IPS-20b (cell line): ENCODE results near the gene RYR3.
A peak's percentile ranks its signal among the peaks of the same experiment; 100 is the strongest.

Experiments
- H3K27ac ChIP-seq: one replicate; pipeline ENCODE4 v1.5.1; 2013; ENCODE audit warnings: low read length
- H3K27me3 ChIP-seq: 2 replicates; pipeline ENCODE4 v1.6.1; 2013; ENCODE audit warnings: mild to moderate bottlenecking, low read length, inconsistent platforms; ENCODE audit not compliant: insufficient read depth
- H3K36me3 ChIP-seq: 2 replicates; pipeline ENCODE4 v1.6.1; 2013; ENCODE audit warnings: low read depth, mild to moderate bottlenecking, inconsistent platforms, low read length, moderate library complexity; ENCODE audit not compliant: insufficient read depth
- H3K4me1 ChIP-seq: 2 replicates; pipeline ENCODE4 v1.6.1; 2013; ENCODE audit warnings: mild to moderate bottlenecking, control low read depth, inconsistent platforms, low read length, moderate library complexity; ENCODE audit not compliant: insufficient read depth
- H3K4me3 ChIP-seq: 2 replicates; pipeline ENCODE4 v1.5.1; 2013; ENCODE audit warnings: mild to moderate bottlenecking, low read length, inconsistent platforms
- H3K9ac ChIP-seq: 2 replicates; pipeline ENCODE4 v1.6.1; 2013; ENCODE audit warnings: low read depth, mild to moderate bottlenecking, inconsistent platforms, low read length, moderate library complexity
- H3K9me3 ChIP-seq: 2 replicates; pipeline ENCODE4 v1.6.1; 2013; ENCODE audit warnings: mild to moderate bottlenecking, low read depth, low read length, inconsistent platforms; ENCODE audit not compliant: insufficient read depth

RYR3 gene

DNA sequence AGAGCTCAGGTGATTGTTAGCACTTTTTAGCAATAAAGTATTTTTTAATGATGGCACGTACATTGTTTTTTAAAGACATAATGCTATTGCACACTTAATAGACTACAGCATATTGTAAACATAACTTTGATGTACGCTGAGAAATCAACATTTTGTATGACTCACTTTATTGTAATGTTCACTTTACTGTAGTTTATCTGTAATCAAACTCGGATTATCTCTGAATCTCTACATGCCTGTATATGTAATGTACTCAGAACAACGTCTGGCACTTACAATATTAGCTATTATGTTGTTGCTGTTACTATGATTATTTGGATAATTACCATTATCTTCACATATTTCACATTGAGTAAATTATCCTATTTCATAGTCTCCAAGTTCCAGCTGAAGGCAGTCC lies 519.6 kb downstream of the RYR3 start:
- H3K9me3 ChIP-seq, result no peaks in the 10 kb centered on the region; the same call in 1 of the 2 replicates
- H3K9ac ChIP-seq, result no peak overlapping the region
- H3K27ac ChIP-seq, result no peak overlapping the region
- H3K36me3 ChIP-seq, result no peaks in the 10 kb centered on the region
- H3K4me1 ChIP-seq, result peaks cover 9% of the 10 kb centered on the region; the same call in 1 of the 2 replicates
- no peak overlapping the region for H3K4me3 ChIP-seq
- H3K27me3 ChIP-seq, result no peaks in the 10 kb centered on the region

DNA sequence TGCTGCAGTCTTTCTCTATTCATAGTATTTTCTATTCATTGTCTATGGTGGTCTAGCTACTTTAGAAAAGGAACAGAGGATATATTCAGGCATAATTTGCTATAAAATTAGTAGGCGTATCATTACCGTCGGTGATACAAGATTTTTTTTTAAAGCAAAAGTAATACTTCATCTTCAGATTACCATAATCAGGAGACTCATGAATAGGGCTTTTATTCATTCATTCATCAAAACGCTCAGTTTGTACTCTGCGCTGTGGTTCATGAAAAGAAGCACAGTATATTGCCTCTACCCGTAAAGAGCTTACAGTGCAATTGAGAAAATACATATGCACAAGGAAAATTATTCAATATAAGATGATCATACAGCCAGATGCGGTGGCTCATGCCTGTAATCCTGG lies 520.9 kb downstream of the RYR3 start:
- Histone ChIP-seq H3K27ac (no peak overlapping the region), H3K36me3 (no peaks in the 10 kb centered on the region), H3K4me1 (peaks cover 15% of the 10 kb centered on the region), H3K9me3 (no peaks in the 10 kb centered on the region; the same call in 1 of the 2 replicates), H3K4me3 (no peak overlapping the region), H3K27me3 (no peaks in the 10 kb centered on the region), H3K9ac (no peak overlapping the region)

DNA sequence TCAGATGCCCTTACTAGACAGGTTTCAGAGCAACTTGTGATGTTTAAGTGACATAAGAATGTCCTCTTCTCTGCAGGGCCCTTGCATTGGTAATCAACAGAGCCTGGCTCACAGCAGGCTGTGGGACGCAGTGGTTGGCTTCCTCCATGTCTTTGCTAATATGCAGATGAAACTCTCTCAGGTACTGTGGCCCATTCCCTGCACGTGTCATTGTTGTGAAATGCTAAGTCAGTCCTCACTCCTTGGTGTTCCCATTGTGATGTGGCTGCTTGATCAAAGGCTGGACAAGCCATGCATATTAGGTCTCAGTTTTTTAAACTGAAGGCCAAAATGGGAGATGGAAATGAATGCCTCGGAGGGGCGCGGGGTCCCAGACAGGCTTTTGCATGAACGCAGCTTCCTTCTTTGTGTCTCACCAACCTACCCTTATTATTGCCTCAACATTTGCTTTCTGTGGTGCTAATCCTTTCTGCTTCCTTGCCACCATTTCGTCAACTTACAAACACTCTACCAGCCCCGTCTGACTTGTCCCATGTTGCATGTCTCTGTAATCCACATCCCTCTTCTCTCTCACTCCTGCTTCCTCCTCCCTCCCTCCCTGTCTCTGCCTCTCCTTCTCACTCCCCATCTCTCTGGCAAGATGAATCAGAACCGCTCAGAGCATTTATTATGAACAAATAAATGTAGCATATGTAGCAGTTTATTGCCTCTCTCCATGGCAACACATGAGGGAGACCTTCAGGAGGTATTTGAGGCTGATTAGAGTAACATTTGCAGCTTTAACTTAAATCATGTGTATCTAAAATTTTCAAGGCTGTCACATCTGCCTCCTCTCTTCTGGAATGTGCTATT lies 524.4 kb downstream of the RYR3 start:
- Histone ChIP-seq H3K27me3 (no peaks in the 10 kb centered on the region), H3K9ac (peak overlapping the region; percentile 1; the same call in 1 of the 2 replicates), H3K4me3 (peak overlapping the region; percentile 40; the same call in 1 of the 2 replicates), H3K27ac (no peak overlapping the region), H3K9me3 (no peaks in the 10 kb centered on the region), H3K4me1 (peaks cover 15% of the 10 kb centered on the region), H3K36me3 (no peaks in the 10 kb centered on the region)

DNA sequence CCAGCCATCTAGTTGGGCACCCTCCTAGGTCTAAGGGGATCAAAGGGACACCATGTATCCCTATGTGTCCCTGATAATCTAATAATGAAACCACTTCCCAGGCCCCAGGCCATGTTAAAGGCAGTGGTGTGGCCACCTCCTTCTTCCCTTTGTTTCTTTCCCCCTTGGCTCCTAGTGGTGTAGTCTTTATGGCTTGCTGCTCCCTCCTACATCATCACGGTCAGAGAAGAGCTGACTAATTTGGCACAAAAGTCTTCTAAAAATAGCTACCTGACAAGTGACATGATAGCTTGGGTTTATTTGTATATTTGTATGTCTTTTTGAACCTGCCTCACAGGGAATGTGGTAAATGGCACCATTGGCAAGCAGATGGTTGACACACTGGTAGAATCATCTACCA lies 526.5 kb downstream of the RYR3 start:
- no peaks in the 10 kb centered on the region for H3K36me3 ChIP-seq
- H3K9me3 ChIP-seq, result no peaks in the 10 kb centered on the region
- H3K4me3 ChIP-seq, result no peak overlapping the region
- no peak overlapping the region for H3K9ac ChIP-seq
- no peak overlapping the region for H3K27ac ChIP-seq
- H3K4me1 ChIP-seq, result peaks cover 15% of the 10 kb centered on the region
- no peaks in the 10 kb centered on the region for H3K27me3 ChIP-seq

DNA sequence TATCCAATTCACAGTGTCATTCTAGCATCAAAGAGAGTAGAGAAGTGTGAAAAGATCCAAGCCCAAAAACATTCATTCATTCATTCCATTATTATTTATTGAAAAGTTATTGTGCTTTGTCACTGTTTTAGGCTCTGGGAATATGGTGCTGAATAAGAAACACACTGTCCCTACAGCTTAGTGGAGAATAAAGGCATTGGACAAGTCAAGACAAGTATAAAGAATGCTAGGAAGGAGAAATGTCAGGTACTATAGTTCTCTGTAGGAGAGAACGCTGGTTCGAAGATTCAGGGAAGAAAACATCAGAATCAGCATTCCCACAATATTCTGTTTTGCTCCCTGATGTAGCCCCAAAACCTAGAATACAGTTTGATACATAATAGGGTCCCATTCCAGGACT lies 528.8 kb downstream of the RYR3 start:
- Histone ChIP-seq H3K4me1 (peaks cover 26% of the 10 kb centered on the region), H3K4me3 (no peak overlapping the region), H3K9me3 (no peaks in the 10 kb centered on the region), H3K27ac (no peak overlapping the region), H3K9ac (no peak overlapping the region), H3K36me3 (no peaks in the 10 kb centered on the region), H3K27me3 (no peaks in the 10 kb centered on the region)

DNA sequence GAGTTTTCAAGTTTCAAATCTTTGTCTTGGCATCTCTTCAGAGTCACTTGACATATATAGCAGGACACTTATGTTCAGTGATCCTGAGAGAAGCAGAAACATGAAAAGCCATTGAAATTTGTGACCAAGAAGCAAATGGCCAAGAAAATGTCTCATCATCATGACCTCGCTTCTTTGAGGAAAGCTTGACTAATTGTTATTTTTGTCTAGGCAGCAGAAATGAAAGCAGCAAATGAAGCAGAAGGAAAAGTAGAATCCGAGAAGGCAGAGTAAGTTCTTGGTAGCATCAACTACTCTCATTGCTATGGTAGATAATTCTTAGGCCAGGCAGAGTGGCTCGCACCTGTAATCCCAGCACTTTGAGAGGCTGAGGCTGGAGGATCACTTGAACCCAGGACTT lies 529.8 kb downstream of the RYR3 start:
- Histone ChIP-seq H3K9me3 (no peaks in the 10 kb centered on the region), H3K9ac (no peak overlapping the region), H3K4me3 (no peak overlapping the region), H3K27ac (no peak overlapping the region), H3K36me3 (no peaks in the 10 kb centered on the region), H3K27me3 (no peaks in the 10 kb centered on the region), H3K4me1 (peaks cover 18% of the 10 kb centered on the region)

DNA sequence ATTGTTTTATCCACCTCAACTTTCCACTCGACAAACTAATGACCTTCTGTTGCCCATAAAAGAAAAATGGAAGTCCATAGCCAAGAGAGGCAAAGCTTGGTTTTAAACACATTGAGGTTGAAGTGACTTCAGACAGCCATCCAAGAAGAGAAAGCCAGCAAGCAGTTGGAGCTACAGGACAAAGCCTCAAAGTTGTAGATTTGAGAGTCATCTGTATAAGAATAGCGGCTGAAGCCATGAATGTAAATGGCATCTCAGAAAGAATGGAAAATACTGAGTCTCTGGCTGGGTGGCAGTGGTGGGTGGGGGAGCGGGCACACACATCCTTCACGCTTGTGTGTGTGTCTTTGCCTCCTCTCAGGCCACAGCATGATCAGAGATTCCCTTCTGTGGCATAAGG lies 533.4 kb downstream of the RYR3 start:
- Histone ChIP-seq H3K27me3 (no peaks in the 10 kb centered on the region), H3K27ac (no peak overlapping the region), H3K4me1 (peaks cover 18% of the 10 kb centered on the region), H3K36me3 (no peaks in the 10 kb centered on the region), H3K9ac (peak overlapping the region; percentile 39; the same call in 1 of the 2 replicates), H3K9me3 (no peaks in the 10 kb centered on the region), H3K4me3 (peak overlapping the region; percentile 47; the same call in 1 of the 2 replicates)

DNA sequence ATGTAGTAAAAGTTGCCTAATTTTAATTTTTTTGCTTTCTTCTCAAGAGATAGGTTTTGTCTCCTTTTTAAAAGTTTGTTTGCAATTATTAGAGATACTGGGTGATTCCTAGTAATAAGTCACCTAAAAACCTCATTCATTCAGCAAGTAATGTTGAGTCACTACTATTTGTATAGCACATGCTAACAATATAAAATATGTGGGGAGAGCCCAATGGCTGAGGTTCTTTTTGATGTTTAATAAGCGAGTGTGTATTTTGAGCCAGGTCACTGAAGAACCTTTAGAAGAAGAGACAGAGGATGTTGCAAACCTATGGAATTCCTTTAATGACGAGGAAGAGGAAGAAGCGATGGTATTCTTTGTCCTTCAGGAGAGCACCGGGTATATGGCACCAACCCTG lies 533.8 kb downstream of the RYR3 start:
- H3K27ac ChIP-seq, result no peak overlapping the region
- H3K4me1 ChIP-seq, result peaks cover 18% of the 10 kb centered on the region
- H3K9ac ChIP-seq, result no peak overlapping the region
- no peak overlapping the region; the same call in 1 of the 2 replicates for H3K4me3 ChIP-seq
- no peaks in the 10 kb centered on the region for H3K27me3 ChIP-seq
- H3K36me3 ChIP-seq, result no peaks in the 10 kb centered on the region
- no peaks in the 10 kb centered on the region for H3K9me3 ChIP-seq

DNA sequence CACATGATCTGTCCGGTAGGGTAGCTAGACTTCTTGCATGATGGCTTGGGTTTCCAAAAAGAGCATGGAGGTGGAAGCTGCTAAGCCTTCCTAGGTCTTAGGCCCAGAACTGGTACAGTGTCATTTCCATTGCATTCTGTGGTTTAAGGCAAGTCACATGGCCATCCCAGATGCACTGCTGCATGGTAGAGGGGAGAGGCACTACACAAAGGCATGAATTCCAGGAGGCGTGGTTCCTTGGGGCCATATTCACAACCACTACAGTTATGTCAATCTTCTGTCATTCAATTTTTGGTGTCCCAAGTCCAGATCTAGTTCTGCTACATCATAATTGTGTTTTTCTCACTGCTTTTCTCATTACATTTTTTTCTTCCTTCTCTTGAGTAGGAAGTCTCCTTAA lies 535.4 kb downstream of the RYR3 start:
- Histone ChIP-seq H3K9ac (no peak overlapping the region), H3K4me1 (peaks cover 18% of the 10 kb centered on the region), H3K4me3 (no peak overlapping the region), H3K36me3 (no peaks in the 10 kb centered on the region), H3K27ac (no peak overlapping the region), H3K9me3 (no peaks in the 10 kb centered on the region), H3K27me3 (no peaks in the 10 kb centered on the region)

DNA sequence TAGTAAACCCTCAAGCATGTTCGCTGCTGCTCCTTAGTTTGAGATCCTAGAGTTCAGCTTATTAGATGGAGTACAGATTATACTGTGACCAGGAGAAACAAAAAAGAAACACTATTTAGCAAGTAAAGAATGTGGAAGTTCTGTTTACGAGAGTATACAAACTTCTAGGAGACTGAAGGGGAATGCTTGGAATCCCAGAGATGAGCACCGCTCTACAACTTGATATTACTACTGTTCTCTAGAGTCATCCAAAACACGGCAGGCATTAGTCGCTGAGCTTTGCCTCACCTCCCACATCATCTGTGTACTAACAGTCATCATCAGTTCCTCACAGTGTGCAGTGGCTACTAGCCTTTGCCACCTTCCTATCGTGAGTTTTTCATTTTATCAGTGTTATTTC lies 536.1 kb downstream of the RYR3 start:
- H3K27me3 ChIP-seq, result no peaks in the 10 kb centered on the region
- H3K36me3 ChIP-seq, result no peaks in the 10 kb centered on the region
- no peaks in the 10 kb centered on the region for H3K9me3 ChIP-seq
- H3K4me3 ChIP-seq, result no peak overlapping the region
- H3K27ac ChIP-seq, result no peak overlapping the region
- H3K9ac ChIP-seq, result no peak overlapping the region
- peaks cover 23% of the 10 kb centered on the region for H3K4me1 ChIP-seq

DNA sequence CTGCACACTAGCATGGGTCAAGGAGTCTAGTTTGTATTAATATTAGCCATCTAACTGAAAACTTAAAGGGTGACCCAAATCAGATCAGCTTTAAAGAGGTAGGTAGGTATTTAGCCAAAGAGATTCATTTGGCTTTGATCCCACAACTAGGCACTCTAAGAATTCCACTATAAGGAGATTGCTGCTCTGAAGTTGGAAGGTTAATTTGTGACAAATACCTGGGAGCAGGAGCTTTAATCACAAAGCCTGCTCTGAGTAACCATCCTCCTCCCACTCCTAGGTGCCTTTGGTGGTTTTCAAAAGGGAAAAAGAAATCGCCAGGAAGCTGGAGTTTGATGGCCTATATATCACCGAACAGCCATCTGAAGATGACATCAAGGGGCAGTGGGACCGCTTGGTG lies 537.2 kb downstream of the RYR3 start:
- Histone ChIP-seq H3K27ac (no peak overlapping the region), H3K36me3 (no peaks in the 10 kb centered on the region)

DNA sequence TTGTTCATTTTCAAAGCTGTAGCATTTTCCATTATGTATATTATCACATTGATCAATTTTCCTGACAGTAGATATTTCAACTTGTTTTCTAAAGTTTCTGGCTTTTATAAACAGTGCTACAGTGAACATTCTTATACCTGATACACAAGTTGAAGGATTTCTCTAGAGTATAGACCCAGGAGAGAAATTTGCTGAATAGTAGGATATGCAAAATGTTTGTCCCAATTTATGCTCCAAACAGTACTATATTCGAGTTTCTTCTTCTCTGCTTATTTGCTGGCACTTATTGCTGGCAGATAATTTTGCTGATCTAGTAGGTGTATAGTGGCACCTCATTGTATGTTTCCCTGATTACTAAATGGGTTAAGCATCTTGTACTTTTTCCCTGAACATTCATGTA lies 540.3 kb downstream of the RYR3 start:
- peaks cover 16% of the 10 kb centered on the region for H3K4me1 ChIP-seq
- no peak overlapping the region for H3K27ac ChIP-seq
- no peaks in the 10 kb centered on the region for H3K27me3 ChIP-seq

More for the DNA sequence above, 537.2 kb downstream of the RYR3 start:
- H3K9ac ChIP-seq, result no peak overlapping the region
- H3K9me3 ChIP-seq, result no peaks in the 10 kb centered on the region
- no peaks in the 10 kb centered on the region for H3K27me3 ChIP-seq
- no peak overlapping the region for H3K4me3 ChIP-seq
- peaks cover 32% of the 10 kb centered on the region for H3K4me1 ChIP-seq

More for the DNA sequence above, 540.3 kb downstream of the RYR3 start:
- H3K4me3 ChIP-seq, result no peak overlapping the region
- H3K9ac ChIP-seq, result no peak overlapping the region
- no peaks in the 10 kb centered on the region for H3K9me3 ChIP-seq
- H3K36me3 ChIP-seq, result no peaks in the 10 kb centered on the region
